Ectodermal cell (in vitro differentiated cells): ENCODE data around the gene ACTL10.
"Not testable (repeated sequence)": the region's sequence is repeated elsewhere in the genome, so short reads cannot be mapped to it uniquely, and the experiment has no call there.

Experiments
- H3K27ac ChIP-seq: 2 replicates; pipeline ENCODE4 v1.7.0; 2013; ENCODE audit warnings: mild to moderate bottlenecking, low read depth, low read length; ENCODE audit not compliant: insufficient read depth, poor library complexity, severe bottlenecking
- H3K27me3 ChIP-seq: 2 replicates; pipeline ENCODE4 v1.7.0; 2013; ENCODE audit warnings: mild to moderate bottlenecking, low read length; ENCODE audit not compliant: insufficient read depth, control insufficient read depth, poor library complexity, severe bottlenecking
- H3K36me3 ChIP-seq: one replicate; pipeline ENCODE4 v1.7.0; 2013; ENCODE audit warnings: low read length; ENCODE audit not compliant: control insufficient read depth, insufficient read depth
- H3K4me1 ChIP-seq: one replicate; pipeline ENCODE4 v1.7.0; 2013; ENCODE audit warnings: low read length; ENCODE audit not compliant: control insufficient read depth, insufficient read depth
- H3K4me3 ChIP-seq: 2 replicates; pipeline ENCODE4 v1.7.0; 2013; ENCODE audit warnings: low read depth, low read length, control low read depth; ENCODE audit not compliant: insufficient read depth
- H3K9me3 ChIP-seq: 2 replicates; pipeline ENCODE4 v1.7.0; 2013; ENCODE audit warnings: mild to moderate bottlenecking, low read length, moderate library complexity; ENCODE audit not compliant: control insufficient read depth
- WGBS, 2 experiments: methylation state at CpG; one replicate each; pipeline ENCODE4 v1.1.7; 2013; ENCODE audit warnings: missing lambda C conversion rate in 2 of 2; 5-methylcytosine and 5-hydroxymethylcytosine counted together

The ACTL10 gene

DNA sequence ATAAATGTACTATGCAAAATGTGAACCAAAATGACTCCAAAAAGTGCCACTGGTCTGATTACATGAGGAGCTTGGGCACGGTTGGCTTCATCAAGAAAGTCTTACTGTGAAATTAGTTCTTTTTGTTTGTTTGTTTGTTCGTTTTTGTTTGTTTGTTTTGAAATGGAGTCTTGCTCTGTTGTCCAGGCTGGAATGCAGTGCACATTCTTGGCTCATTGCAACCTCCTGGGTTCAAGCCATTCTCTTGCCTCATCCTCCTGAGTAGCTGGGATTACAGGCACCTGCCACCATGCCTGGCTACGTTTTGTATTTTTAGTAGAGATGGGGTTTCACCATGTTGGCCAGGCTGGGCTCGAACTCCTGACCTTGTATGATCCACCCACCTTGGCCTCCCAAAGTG is 34.8 kb upstream of the ACTL10 start:
- not testable (repeated sequence) for H3K4me1 ChIP-seq, H3K9me3 ChIP-seq, H3K27me3 ChIP-seq, H3K4me3 ChIP-seq, H3K27ac ChIP-seq
- peaks cover 16% of the 10 kb centered on the region for H3K36me3 ChIP-seq
- WGBS, 2 experiments: 94 to 95% methylated on average over 4 of the region's 4 CpGs

DNA sequence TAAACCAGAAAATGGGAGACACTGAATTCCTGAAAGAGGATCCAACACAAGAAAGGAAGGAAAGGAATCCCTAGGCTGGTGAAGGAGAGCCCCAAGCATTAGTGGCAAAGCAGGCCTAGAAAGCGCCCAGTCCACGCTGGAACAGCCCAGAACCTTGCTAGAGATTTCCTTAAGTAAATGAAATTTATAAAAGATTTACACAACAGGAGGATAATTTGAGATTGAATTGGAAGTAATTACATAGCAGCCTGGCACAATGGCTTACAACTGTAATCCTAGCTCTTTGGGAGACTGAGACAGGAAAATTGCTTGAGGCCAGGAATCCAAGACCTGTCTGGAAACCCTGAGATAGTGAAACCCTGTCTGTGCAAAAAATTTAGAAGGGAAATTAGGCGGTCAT is 31.4 kb upstream of the ACTL10 start:
- Histone ChIP-seq H3K9me3 (no peaks in the 10 kb centered on the region), H3K27ac (no peak overlapping the region), H3K4me3 (no peak overlapping the region), H3K4me1 (no peaks in the 10 kb centered on the region), H3K27me3 (no peaks in the 10 kb centered on the region), H3K36me3 (peaks cover 10% of the 10 kb centered on the region)
- 96 to 97% methylated on average over 3 of the region's 3 CpGs for WGBS, 2 experiments

- H3K27me3 ChIP-seq: no peaks in the 10 kb centered on the region
- no peak overlapping the region for H3K4me3 ChIP-seq
- 92 to 93% methylated on average over 1 of the region's 1 CpG for WGBS, 2 experiments
- H3K4me1 ChIP-seq: no peaks in the 10 kb centered on the region
- H3K9me3 ChIP-seq: no peaks in the 10 kb centered on the region
- peaks cover 7% of the 10 kb centered on the region for H3K36me3 ChIP-seq
- H3K27ac ChIP-seq: no peak overlapping the region
Observed at GRCh38 chr20:33636776-33637175, 30.0 kb upstream of the ACTL10 start.

GRCh38 chr20:33640287-33640686 is 26.5 kb upstream of the ACTL10 start:
- H3K36me3 ChIP-seq: peaks cover 13% of the 10 kb centered on the region
- H3K4me3 ChIP-seq: no peak overlapping the region
- H3K9me3 ChIP-seq: no peaks in the 10 kb centered on the region
- H3K4me1 ChIP-seq: no peaks in the 10 kb centered on the region
- H3K27ac ChIP-seq: no peak overlapping the region
- no peaks in the 10 kb centered on the region for H3K27me3 ChIP-seq
- 95 to 96% methylated on average over 13 of the region's 13 CpGs for WGBS, 2 experiments

DNA sequence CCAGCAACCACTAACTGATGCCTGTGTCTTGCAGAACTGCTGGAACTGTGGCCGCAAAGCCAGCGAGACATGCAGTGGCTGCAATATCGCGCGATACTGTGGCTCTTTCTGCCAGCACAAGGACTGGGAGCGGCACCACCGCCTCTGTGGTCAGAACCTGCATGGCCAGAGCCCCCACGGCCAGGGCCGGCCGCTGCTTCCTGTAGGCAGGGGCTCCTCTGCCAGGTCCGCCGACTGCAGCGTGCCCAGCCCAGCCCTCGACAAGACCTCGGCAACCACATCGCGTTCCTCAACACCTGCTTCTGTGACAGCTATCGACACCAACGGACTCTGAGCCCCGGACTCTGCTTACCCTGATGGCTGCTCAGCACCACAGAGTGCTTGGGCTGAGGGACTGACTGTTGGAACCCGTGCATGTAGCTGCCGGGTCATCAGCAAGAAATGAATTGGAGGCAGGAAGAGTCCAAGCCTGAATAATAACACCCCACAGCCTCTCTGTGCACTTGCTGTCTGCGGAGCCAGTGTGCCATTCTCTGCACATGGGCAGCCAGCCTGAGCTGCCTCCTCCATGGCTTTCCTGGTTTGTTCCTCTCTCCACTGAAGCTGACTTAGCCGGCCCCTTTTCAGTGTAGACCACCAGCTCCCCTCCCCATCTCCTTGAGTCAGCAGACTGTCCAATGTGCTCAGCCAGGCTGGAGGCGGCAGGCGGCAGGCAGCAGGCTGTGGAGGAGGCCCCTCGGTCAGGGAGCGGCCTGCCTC is 22.3 kb upstream of the ACTL10 start:
- H3K4me1 ChIP-seq: no peaks in the 10 kb centered on the region
- H3K27me3 ChIP-seq: no peaks in the 10 kb centered on the region
- no peaks in the 10 kb centered on the region for H3K9me3 ChIP-seq
- H3K4me3 ChIP-seq: no peak overlapping the region
- H3K27ac ChIP-seq: no peak overlapping the region
- peaks cover 6% of the 10 kb centered on the region for H3K36me3 ChIP-seq
- 96% methylated on average over 28 of the region's 28 CpGs for WGBS, 2 experiments

- peaks cover 6% of the 10 kb centered on the region for H3K36me3 ChIP-seq
- 92 to 96% methylated on average over 4 of the region's 4 CpGs for whole genome bisulfite sequencing, 2 experiments
Observed at GRCh38 chr20:33645072-33645358, 21.7 kb upstream of the ACTL10 start.

DNA sequence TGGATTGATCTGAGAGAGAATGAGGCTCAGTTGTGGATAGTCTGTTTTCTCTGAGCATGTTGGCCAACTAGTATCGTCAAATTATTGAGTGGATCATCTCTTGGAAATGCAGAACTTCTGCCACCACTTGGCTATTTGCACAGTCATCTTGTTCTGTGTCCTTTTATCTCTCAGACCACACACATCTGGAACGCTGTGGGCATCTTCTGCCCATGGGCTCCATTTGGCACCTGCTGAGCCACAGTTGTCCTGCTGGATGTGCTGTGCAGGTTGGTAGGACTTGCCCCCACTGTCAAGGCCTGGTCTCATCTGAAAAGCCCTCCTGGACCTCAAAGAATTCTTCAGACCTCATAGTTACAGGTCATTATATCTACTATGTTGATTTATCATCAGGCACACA is 21.3 kb upstream of the ACTL10 start:
- WGBS, 2 experiments: 89 to 92% methylated on average over 2 of the region's 2 CpGs

More at GRCh38 chr20:33645072-33645358, 21.7 kb upstream of the ACTL10 start:
- Histone ChIP-seq H3K9me3 (no peaks in the 10 kb centered on the region), H3K4me1 (no peaks in the 10 kb centered on the region), H3K27me3 (no peaks in the 10 kb centered on the region), H3K27ac (no peak overlapping the region), H3K4me3 (no peak overlapping the region)

DNA sequence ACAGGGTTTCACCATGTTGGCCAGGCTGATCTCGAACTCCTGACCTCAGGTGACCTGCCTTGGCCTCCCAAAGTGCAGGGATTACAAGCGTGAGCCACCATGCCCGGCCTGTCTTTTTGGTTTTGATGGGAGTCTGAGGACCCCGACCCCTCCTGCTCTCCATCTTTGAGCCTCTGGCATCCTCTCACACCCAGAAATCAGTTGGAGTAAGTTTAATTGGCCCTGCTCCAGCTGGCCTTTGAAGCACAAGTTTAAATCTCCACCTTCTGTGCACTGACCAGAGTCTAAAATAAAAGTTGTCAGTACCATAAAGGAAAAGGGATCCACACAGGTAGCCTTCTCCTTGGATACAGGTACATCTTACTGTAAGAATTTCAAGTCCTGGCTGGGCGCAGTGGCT is 20.6 kb upstream of the ACTL10 start:
- H3K27ac ChIP-seq: no peak overlapping the region
- H3K36me3 ChIP-seq: peaks cover 6% of the 10 kb centered on the region
- no peaks in the 10 kb centered on the region for H3K4me1 ChIP-seq
- no peak overlapping the region for H3K4me3 ChIP-seq
- H3K9me3 ChIP-seq: no peaks in the 10 kb centered on the region
- 92 to 93% methylated on average over 5 of the region's 5 CpGs for WGBS, 2 experiments
- H3K27me3 ChIP-seq: no peaks in the 10 kb centered on the region

More for the DNA sequence above, 21.3 kb upstream of the ACTL10 start:
- Histone ChIP-seq H3K9me3 (no peaks in the 10 kb centered on the region), H3K4me1 (no peaks in the 10 kb centered on the region), H3K4me3 (no peak overlapping the region), H3K36me3 (peaks cover 6% of the 10 kb centered on the region), H3K27me3 (no peaks in the 10 kb centered on the region), H3K27ac (no peak overlapping the region)

DNA sequence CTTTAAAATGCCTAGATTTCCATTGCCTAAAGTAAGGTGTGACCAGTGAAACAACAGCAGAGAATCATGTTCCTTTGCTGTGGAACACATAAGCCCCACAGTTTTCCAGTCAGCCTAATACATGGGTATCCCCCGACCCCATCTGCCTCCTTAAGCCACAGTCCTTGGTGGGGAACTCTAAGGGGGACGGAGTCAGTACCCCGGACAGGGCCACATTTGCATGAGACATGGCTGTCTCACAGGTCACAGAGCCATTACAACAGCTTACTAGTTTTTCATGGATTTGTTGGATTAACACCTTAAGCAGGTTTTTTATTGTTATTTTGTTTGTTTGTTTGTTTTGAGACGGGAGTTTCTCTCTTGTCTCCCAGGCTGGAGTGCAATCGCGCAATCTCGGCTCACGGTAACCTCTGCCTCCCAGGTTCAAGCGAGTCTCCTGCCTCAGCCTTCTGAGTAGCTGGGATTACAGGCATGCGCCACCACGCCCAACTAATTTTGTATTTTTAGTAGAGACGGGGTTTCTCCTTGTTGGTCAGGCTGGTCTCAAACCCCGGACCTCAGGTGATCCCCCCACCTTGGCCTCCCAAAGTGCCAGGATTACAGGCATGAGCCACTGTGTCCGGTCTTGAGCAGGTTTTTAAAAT is 19.7 kb upstream of the ACTL10 start:
- H3K27ac ChIP-seq, H3K9me3 ChIP-seq, H3K4me3 ChIP-seq, H3K27me3 ChIP-seq, H3K4me1 ChIP-seq, H3K36me3 ChIP-seq: not testable (repeated sequence)
- WGBS, 2 experiments: 87% methylated on average over 14 of the region's 14 CpGs

DNA sequence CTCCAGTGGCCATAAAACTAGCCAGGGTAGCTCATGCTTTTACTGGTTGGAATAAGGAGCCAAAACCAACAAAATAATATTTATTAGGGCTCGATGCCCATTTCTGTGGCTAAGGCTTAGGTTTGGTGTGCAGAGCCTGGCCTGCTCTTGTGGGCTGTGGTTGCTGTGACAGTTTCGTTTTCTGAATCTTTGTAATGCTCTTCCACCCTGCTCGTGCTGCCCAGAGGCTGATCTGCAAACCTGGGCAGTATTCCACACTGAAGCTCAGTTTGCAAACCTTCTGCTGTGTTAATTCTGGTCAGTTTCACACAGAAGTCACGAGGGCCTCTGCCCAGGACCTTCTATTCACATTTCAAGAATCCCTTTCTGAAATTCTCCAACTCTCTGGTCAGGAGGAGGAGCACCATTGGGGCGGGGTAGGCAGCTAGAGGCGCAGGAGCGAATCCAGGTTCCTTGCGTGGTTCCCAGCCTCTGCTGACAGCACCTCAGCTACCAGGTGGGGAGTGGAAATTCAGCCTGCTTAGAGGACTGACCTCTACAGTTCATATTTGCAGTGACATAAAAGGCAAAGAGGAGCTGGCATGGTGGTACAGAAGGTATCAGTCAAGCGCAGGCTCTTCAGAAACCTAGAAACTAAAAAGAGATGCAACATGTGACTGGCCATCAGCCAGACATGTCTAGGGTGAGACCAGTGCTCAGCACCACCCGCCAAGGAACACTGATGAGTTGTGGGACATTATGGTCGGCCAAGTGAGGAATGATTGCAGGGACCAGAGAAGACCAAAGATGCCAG is 18.9 kb upstream of the ACTL10 start:
- WGBS, 2 experiments: 93 to 95% methylated on average over 11 of the region's 11 CpGs
- Histone ChIP-seq H3K4me1 (no peaks in the 10 kb centered on the region), H3K27ac (no peak overlapping the region), H3K27me3 (no peaks in the 10 kb centered on the region), H3K36me3 (peaks cover 6% of the 10 kb centered on the region), H3K4me3 (no peak overlapping the region), H3K9me3 (no peaks in the 10 kb centered on the region)
